GM19468 (cell line): Measurements from ENCODE around the gene CBY3.
"Not testable (repeated sequence)": the region's sequence is repeated elsewhere in the genome, so short reads cannot be mapped to it uniquely, and the experiment has no call there.

ENCODE experiments used
- ATAC-seq: cut with Tn5 transposase; IDR thresholded peaks from one replicate; pipeline ENCODE4 v1.9.1; 2021; ENCODE audit warnings: mild to moderate bottlenecking, moderate library complexity, moderate number of reproducible peaks; ENCODE audit not compliant: unreplicated experiment; ENCODE audit errors: extremely low read depth

CBY3 gene

DNA sequence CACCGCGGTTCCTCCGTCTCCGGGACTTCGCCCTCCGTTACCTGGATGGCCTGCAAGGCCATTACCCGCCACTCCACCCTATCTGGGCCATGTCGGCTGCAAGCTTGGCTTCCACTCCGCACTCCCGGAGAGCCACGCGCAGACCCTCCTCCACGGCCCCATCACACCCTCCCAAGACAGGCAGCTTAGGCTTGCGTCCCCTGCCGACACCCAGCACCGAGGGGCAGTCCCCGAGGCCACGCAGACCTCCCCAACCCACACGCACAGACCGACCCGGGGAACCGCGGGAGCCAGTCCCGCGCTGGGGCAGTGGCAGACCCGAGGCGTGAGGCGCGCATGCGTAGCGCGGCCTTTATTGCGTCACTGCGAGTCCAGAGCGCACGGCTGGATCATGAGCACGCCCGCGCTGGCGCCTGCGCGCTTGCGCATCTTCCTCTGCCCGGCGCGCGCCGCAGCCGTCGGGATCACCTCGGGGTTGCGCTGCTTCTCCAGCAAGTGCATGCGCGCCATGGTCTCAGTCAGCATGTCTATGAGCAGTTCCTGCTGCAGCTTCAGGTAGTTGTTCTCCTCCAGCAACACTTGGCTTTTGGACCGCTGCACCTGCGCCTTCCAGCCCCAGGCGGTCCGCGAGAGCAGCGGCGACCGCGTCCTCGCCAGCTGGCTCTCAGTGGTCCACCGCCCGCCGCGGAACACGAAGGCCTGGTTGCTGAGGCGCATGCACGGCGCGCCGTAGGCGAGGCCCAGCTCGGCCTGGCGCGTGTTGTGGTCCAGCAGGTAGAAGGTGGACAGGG, 2.4 kb downstream of the CBY3 start:
- peak; percentile 81 for ATAC-seq

DNA sequence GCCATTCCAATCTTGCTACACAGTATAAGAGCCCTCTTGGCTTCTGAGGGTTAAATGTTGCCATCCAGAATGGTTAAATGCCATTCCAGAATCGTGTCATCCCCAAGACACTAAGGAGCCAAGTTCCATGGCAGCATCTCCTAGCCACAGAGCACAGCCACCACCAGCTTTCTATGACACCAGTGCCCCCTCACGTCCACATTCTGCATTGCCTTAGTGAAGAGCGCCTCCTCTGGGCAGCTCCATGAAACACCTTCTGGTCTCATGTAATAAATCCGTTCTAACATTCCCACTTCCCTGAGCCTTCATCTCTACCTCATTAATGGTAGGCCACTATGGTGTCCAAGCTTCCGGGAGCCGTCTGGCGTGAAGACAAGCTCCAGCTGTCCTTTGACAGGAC, 12.4 kb downstream of the CBY3 start:
- ATAC-seq: no peak

GRCh38 chr5:179661647-179662046, 19.2 kb downstream of the CBY3 start:
- not testable (repeated sequence) for ATAC-seq

DNA sequence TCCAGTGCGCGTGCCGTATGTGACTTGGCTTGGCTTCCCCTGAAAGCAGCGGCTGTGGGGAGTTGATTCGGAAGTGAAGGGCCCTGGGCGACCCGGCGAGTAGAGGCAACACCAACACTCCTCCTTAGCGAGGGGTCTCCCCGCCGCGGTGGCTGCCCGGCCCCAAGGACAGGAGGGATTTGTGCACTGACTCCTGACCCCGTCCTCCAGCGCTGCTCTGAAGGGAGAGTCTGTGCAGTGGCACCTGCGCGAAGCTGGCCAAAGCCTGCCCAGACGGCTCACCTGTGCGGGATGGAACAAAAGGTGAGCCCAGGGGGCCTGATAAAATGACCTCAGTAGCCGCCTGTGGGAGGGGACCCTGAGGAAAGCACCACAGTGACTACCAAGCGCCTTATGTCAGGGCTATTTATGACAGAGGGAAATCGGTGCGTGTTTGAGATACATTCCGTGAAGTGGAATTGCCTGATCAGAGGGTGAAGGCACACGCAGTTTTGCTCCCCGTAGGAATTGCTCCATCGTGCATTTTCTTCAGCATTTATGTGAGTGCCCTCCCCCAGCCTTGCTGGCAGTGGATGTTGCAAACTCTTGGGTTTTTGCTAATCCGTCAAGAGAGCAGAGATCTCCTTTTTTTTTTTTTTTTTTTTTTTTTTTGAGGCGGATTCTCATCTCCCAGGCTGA, 22.5 kb downstream of the CBY3 start:
- peak; percentile 24 for ATAC-seq

DNA sequence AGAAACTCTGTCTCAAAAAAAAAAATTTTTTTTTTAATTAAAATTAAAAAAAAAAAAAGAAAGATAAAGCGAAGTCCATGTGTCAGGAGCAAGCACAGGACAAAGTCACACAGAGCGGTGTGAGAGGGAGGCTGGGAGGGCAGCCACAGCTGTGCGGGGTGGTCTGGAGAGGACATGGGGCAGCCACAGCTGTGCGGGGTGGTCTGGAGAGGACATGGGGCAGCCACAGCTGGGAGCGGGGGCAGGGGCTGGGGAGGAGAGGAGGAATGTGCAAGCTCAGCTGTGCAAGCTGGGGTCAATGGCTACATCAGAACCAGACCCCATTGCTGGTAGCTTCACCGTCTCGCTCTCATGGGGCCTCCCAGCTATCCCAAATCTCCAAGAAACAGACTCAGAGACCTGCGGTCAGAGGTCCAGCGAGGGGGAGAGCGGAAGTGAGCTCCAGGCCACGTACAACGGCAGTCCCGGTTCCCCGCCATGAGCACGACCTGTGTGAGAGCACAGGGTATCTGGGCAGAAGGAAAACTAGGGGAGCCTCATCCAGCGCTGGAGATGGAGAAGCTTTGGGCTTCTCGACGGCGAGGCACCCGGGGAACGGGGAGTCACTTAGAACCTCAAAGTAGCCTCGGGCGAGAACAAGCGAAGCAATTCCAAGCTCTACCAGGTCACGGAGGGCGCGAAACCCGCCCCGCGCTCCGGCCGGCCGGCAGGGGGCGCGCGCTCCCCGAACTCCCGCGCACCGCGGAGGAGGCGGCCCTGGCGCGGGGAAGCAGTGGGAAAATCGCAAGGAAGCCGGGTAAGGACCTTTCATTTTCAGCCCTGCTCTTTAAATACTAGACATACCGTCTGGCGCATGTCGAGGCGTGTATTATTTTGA, 23.3 kb downstream of the CBY3 start:
- peak; percentile 59 for ATAC-seq

- not testable (repeated sequence) for ATAC-seq
Observed at GRCh38 chr5:179653135-179653534, 27.7 kb downstream of the CBY3 start.

- ATAC-seq: not testable (repeated sequence)
Observed at GRCh38 chr5:179650245-179650644, 30.6 kb downstream of the CBY3 start.

GRCh38 chr5:179649166-179649703, 31.6 kb downstream of the CBY3 start:
- ATAC-seq: not testable (repeated sequence)

DNA sequence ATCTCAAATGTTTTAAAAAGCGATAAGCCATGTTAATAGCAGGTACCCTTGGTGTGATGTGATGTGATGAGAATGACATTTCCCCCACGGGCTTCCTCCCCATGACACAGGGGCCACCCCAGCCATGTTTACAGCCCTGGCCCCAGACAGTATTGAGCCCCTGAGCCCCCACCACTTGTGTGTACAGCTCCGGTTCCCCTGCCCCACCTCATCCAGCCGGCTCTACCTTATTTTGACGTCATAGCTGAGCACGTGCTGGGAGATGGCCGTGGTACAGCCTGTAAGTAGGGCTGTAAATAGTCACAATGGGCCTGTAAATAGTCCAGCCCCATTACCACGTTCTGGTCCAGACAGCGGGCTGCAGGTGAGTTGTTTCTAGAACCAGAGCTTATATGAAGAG, 32.4 kb downstream of the CBY3 start:
- no peak for ATAC-seq

GRCh38 chr5:179644766-179645165, 36.1 kb downstream of the CBY3 start:
- ATAC-seq: not testable (repeated sequence)

GRCh38 chr5:179643141-179643920, 37.5 kb downstream of the CBY3 start:
- not testable (repeated sequence) for ATAC-seq

GRCh38 chr5:179642626-179643025, 38.2 kb downstream of the CBY3 start:
- ATAC-seq: not testable (repeated sequence)

DNA sequence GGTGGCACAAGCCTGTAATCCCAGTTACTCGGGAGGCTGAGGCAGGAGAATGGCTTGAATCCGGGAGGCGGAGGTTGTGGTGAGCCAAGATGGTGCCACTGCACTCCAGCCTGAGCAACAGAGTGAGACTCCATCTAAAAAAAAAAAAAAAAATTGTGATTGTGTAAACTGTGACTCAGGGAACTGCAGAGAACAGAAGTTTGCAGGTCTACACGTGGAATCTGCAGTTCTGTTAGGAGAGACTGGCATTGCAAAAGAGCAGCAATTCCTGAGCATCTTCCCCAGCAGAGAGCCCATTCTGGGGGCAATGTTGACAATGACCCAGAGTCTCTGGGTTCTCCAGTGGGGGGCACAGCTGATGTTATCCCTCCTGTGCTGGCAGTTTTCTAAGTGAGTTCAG, 39.1 kb downstream of the CBY3 start:
- not testable (repeated sequence) for ATAC-seq

DNA sequence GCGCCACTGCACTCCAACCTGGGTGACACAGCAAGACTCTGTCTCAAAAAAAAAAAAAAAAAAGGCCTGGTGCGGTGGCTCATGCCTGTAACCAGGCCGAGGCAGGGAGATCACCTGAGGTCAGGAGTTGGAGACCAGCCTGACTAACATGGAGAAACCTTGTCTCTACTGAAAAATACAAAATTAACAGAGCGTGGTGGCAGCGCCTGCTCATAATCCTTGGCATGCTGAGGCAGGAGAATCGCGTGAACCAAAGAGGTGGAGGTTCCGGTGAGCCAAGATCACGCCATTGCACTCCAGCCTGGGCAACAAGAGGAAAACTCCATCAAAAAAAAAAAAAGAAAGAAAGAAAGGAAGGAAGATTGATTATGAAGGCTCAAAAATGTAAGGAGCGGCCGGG, 41.5 kb downstream of the CBY3 start:
- not testable (repeated sequence) for ATAC-seq

DNA sequence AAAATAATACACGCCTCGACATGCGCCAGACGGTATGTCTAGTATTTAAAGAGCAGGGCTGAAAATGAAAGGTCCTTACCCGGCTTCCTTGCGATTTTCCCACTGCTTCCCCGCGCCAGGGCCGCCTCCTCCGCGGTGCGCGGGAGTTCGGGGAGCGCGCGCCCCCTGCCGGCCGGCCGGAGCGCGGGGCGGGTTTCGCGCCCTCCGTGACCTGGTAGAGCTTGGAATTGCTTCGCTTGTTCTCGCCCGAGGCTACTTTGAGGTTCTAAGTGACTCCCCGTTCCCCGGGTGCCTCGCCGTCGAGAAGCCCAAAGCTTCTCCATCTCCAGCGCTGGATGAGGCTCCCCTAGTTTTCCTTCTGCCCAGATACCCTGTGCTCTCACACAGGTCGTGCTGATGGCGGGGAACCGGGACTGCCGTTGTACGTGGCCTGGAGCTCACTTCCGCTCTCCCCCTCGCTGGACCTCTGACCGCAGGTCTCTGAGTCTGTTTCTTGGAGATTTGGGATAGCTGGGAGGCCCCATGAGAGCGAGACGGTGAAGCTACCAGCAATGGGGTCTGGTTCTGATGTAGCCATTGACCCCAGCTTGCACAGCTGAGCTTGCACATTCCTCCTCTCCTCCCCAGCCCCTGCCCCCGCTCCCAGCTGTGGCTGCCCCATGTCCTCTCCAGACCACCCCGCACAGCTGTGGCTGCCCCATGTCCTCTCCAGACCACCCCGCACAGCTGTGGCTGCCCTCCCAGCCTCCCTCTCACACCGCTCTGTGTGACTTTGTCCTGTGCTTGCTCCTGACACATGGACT, 46.3 kb downstream of the CBY3 start:
- peak; percentile 64 for ATAC-seq

DNA sequence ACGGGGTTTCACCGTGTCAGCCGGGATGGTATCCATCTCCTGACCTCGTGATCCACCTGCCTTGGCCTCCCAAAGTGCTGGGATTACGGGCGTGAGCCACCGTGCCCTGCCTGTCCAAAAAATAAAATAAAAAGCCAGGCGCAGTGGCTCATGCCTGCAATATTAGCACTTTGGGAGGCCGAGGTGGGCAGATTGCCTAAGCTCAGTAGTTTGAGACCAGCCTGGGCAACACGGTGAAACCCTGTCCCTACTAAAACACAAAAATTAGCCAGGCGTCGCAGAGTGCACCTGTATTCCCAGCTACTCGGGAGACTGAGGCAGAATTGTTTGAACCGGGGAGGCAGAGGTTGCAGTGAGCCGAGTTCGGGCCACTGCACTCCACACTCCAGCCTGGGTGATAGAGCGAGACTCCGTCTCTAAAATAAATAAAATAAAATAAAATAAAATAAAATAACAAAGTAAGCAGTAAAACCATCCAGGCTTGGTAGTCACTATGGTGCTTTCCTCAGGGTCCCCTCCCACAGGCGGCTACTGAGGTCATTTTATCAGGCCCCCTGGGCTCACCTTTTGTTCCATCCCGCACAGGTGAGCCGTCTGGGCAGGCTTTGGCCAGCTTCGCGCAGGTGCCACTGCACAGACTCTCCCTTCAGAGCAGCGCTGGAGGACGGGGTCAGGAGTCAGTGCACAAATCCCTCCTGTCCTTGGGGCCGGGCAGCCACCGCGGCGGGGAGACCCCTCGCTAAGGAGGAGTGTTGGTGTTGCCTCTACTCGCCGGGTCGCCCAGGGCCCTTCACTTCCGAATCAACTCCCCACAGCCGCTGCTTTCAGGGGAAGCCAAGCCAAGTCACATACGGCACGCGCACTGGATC, 47.1 kb downstream of the CBY3 start:
- peak; percentile 20 for ATAC-seq
